Ishikawa (cell line): ENCODE results near the gene SCD5.

Experiments used
- CEBPB ChIP-seq: IDR thresholded peaks from 2 replicates; pipeline ENCODE4 v1.6.1; 2012
- CREB1 ChIP-seq: IDR thresholded peaks from 2 replicates; pipeline ENCODE4 v1.6.1; 2012; ENCODE audit warnings: low read depth
- EGR1 ChIP-seq: IDR thresholded peaks from 2 replicates; pipeline ENCODE4 v1.6.1; 2012
- EP300 ChIP-seq: IDR thresholded peaks from 2 replicates; pipeline ENCODE4 v1.6.1; 2012; ENCODE audit warnings: borderline replicate concordance
- FOXM1 ChIP-seq: IDR thresholded peaks from 2 replicates; pipeline ENCODE4 v1.6.1; 2012; ENCODE audit warnings: low read depth, borderline replicate concordance
- MAX ChIP-seq: IDR thresholded peaks from 2 replicates; pipeline ENCODE4 v1.6.1; 2012
- RAD21 ChIP-seq: IDR thresholded peaks from 2 replicates; pipeline ENCODE4 v1.6.1; 2012; ENCODE audit warnings: low read depth
- REST ChIP-seq: IDR thresholded peaks from 2 replicates; pipeline ENCODE4 v1.6.1; 2012; ENCODE audit warnings: low read depth, mild to moderate bottlenecking
- TAF1 ChIP-seq: IDR thresholded peaks from 2 replicates; pipeline ENCODE4 v1.6.1; 2012; ENCODE audit warnings: low read depth, mild to moderate bottlenecking
- TCF12 ChIP-seq: IDR thresholded peaks from 2 replicates; pipeline ENCODE4 v1.6.1; 2012; ENCODE audit warnings: low read depth
- TEAD4 ChIP-seq: IDR thresholded peaks from 2 replicates; pipeline ENCODE4 v1.6.1; 2012
- USF1 ChIP-seq: IDR thresholded peaks from 2 replicates; pipeline ENCODE4 v1.6.1; 2012
- YY1 ChIP-seq: IDR thresholded peaks from 2 replicates; pipeline ENCODE4 v1.6.1; 2012; ENCODE audit warnings: low read depth
- ZBTB7A ChIP-seq: IDR thresholded peaks from 2 replicates; pipeline ENCODE4 v1.6.1; 2012; ENCODE audit warnings: low read depth

- TF ChIP-seq EP300 (no peak), MAX (no peak), USF1 (no peak), RAD21 (no peak), TAF1 (no peak), CEBPB (no peak), TCF12 (no peak), EGR1 (no peak), CREB1 (no peak), REST (no peak), ZBTB7A (no peak), YY1 (no peak), TEAD4 (no peak), FOXM1 (no peak)
Measured at GRCh38 chr4:82587826-82588540, 210.6 kb downstream of the SCD5 start.
